ENCODE data around the gene CDC42BPG.

Gene CDC42BPG

DNA sequence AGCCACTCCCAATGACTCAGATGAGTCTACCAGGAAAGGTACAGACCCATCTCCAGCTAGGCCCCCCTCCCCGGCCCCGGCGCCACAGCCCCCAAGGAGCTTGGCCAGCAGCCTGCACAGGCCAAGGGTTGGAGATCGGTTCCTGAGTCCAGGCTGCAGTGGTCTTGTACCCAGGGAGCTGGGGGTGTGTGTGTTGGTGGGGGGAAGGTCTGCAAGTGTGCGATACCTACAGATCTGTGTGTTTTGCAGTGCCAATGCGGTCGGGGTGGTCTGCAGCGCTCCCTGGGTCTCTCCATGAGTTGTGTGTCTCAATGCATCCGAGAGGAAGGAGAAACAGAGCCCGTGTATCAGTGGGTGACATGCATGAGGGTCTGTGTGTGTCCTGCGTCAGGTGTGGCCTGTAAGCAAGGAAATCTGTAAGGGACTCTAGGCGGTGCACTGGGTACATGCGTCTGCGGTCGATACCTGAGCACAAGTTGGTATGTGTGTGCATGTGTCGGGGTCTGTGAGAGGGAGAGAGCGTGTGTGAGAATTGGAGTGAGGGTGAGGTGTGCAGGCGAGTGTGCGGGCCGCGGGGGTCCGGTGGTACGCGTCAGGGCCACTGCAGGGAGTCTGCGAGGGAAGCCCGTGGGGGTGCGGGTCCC lies 645 bp downstream of the CDC42BPG start:
- H3K27me3 ChIP-seq (ENCODE audit: control insufficient read depth, insufficient read depth, low read length) = no peaks in the 10 kb centered on the region
- peaks cover 33% of the 10 kb centered on the region for H3K4me1 ChIP-seq (ENCODE audit: control insufficient read depth, insufficient read depth, low read length)
- no peaks in the 10 kb centered on the region for H3K9me3 ChIP-seq (ENCODE audit: control insufficient read depth, insufficient read depth, low read depth, low read length)
- H3K9ac ChIP-seq (ENCODE audit: low read length) = peak overlapping the region; percentile 30
- peaks cover 18% of the 10 kb centered on the region for H3K36me3 ChIP-seq (ENCODE audit: control insufficient read depth, insufficient read depth, low read length)
- peak overlapping the region; percentile 84 for H3K4me3 ChIP-seq (ENCODE audit: low read depth, low read length)
- H3K27ac ChIP-seq (ENCODE audit: low read depth, low read length) = no peak overlapping the region

- H3K27me3 ChIP-seq (ENCODE audit: control insufficient read depth, insufficient read depth, low read length) = no peaks in the 10 kb centered on the region
- H3K36me3 ChIP-seq (ENCODE audit: control insufficient read depth, insufficient read depth, low read length) = peaks cover 25% of the 10 kb centered on the region
- H3K9ac ChIP-seq (ENCODE audit: low read length) = peak overlapping the region; percentile 22
- H3K27ac ChIP-seq (ENCODE audit: low read depth, low read length) = peak overlapping the region; percentile 52; the same call in 1 of the 2 replicates
- H3K4me3 ChIP-seq (ENCODE audit: low read depth, low read length) = peak overlapping the region; percentile 27
- peaks cover 27% of the 10 kb centered on the region for H3K4me1 ChIP-seq (ENCODE audit: control insufficient read depth, insufficient read depth, low read length)
- no peaks in the 10 kb centered on the region for H3K9me3 ChIP-seq (ENCODE audit: control insufficient read depth, insufficient read depth, low read depth, low read length)
Observed at GRCh38 chr11:64842851-64843685, 1.4 kb downstream of the CDC42BPG start.

GRCh38 chr11:64842366-64842759 lies 2.1 kb downstream of the CDC42BPG start:
- peaks cover 27% of the 10 kb centered on the region for H3K4me1 ChIP-seq (ENCODE audit: control insufficient read depth, insufficient read depth, low read length)
- H3K27ac ChIP-seq (ENCODE audit: low read depth, low read length) = peak overlapping the region; percentile 52
- no peak overlapping the region for H3K4me3 ChIP-seq (ENCODE audit: low read depth, low read length)

DNA sequence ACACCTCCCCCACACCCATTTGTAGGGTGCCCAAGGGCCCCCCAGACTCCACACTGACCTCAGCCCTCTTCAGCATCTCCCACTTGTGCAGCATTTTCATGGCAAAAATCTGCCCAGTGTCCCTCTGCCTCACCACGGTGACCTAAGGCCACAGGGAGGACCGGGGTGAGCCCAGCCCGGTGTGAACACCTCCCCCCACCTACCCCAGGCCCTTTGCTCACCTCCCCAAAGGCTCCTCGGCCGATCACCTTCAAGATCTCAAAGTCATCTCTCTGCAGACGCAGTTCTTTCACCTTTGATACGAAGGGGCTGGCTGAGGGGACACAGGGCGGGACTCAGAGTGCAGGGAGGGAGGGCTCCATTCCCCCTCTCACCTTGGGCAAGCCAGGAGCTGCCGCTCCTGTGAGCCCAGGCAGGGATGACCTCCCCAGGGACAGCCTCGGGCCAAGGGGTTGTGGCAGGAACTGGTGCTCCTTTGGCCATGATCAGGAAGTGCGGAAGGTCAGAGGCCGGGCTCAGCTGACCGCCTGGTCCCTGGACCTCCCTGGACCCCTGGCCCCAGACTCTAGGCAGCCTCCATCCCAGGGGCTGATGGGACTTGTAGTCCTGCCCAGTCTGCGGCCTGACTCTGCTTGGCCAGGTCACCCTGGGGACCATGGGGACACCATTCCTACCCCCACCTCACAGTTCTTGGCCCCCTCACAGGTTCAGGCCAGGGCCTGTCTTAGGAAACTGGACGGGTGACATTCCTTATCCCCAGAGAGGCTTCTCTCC lies 2.7 kb downstream of the CDC42BPG start:
- Histone ChIP-seq H3K9me3 (ENCODE audit: control insufficient read depth, insufficient read depth, low read depth, low read length) (no peaks in the 10 kb centered on the region), H3K27me3 (ENCODE audit: control insufficient read depth, insufficient read depth, low read length) (no peaks in the 10 kb centered on the region), H3K27ac (ENCODE audit: low read depth, low read length) (peak overlapping the region; percentile 52), H3K36me3 (ENCODE audit: control insufficient read depth, insufficient read depth, low read length) (peaks cover 34% of the 10 kb centered on the region), H3K4me1 (ENCODE audit: control insufficient read depth, insufficient read depth, low read length) (peaks cover 27% of the 10 kb centered on the region), H3K9ac (ENCODE audit: low read length) (peak overlapping the region; percentile 21), H3K4me3 (ENCODE audit: low read depth, low read length) (no peak overlapping the region)

More at GRCh38 chr11:64842366-64842759, 2.1 kb downstream of the CDC42BPG start:
- Histone ChIP-seq H3K27me3 (ENCODE audit: control insufficient read depth, insufficient read depth, low read length) (no peaks in the 10 kb centered on the region), H3K36me3 (ENCODE audit: control insufficient read depth, insufficient read depth, low read length) (peaks cover 30% of the 10 kb centered on the region), H3K9ac (ENCODE audit: low read length) (peak overlapping the region; percentile 21), H3K9me3 (ENCODE audit: control insufficient read depth, insufficient read depth, low read depth, low read length) (no peaks in the 10 kb centered on the region)

DNA sequence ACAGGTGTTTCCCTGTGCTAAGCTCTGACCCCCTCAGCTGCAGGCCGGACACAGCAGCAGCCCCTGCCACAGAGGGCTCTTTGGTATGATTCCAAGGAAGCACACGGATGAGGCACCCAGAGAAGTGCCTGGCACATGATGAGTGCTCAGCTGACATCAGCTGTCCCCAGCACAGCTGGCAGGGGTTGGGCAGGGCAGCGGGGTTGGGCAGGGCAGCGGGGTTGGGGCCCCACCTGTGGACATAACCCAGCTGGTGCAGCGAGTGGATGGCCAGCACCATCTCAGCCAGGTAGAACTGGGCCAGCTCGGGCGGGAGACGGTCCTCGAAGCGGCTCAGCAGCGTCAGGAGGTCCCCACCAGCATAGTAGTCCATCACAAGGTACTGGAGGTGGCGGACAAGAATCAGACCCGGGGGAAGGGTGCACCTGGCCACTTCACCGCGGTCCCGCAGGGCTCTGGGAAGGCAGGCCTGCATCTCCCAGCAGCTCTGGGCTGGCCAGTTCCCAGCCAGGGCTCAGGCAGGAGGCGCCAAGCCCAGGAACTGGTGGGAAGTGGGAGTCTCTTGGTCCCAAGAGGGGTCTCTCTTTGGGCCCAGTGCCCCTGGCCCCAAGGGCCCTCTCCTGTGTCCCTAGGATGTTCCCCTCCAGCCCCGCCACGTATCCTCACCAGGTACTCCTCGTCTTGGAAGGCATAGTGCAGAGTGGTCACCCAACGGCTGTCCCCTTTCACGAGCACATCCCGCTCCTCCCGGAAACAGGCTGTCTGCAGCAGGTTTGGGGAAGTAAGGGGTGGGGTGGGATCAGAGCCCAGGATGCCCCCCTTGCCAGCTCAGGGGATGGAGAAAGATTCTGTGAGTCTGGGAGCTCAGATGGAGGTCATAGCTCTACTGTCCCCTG lies 4.3 kb downstream of the CDC42BPG start:
- no peaks in the 10 kb centered on the region for H3K27me3 ChIP-seq (ENCODE audit: control insufficient read depth, insufficient read depth, low read length)
- no peak overlapping the region for H3K9ac ChIP-seq (ENCODE audit: low read length)
- H3K4me1 ChIP-seq (ENCODE audit: control insufficient read depth, insufficient read depth, low read length) = peaks cover 25% of the 10 kb centered on the region
- no peak overlapping the region for H3K4me3 ChIP-seq (ENCODE audit: low read depth, low read length)
- H3K36me3 ChIP-seq (ENCODE audit: control insufficient read depth, insufficient read depth, low read length) = peaks cover 49% of the 10 kb centered on the region
- H3K9me3 ChIP-seq (ENCODE audit: control insufficient read depth, insufficient read depth, low read depth, low read length) = no peaks in the 10 kb centered on the region
- H3K27ac ChIP-seq (ENCODE audit: low read depth, low read length) = no peak overlapping the region

DNA sequence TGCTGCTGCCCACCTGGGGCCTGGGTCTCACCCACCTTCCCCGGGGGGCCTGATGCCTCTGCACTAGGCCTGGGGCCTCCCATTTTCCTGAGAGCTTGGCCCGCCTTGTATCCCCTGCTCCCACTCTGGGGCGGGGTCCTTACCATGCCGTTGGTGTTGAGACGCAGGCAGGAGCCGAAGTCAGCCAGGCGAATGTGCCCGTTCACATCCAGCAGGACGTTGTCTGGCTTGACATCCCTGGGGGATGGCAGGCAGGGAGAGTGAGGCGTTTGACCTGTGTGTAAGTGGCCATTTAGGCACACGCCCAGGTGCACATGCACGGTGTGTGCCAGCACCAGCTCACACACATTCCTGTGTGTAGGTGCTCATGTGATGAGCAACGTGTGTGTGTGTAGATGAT lies 5.1 kb downstream of the CDC42BPG start:
- H3K9me3 ChIP-seq (ENCODE audit: control insufficient read depth, insufficient read depth, low read depth, low read length) = no peaks in the 10 kb centered on the region
- H3K27me3 ChIP-seq (ENCODE audit: control insufficient read depth, insufficient read depth, low read length) = no peaks in the 10 kb centered on the region
- H3K27ac ChIP-seq (ENCODE audit: low read depth, low read length) = no peak overlapping the region
- H3K9ac ChIP-seq (ENCODE audit: low read length) = no peak overlapping the region
- H3K36me3 ChIP-seq (ENCODE audit: control insufficient read depth, insufficient read depth, low read length) = peaks cover 55% of the 10 kb centered on the region
- no peak overlapping the region for H3K4me3 ChIP-seq (ENCODE audit: low read depth, low read length)
- H3K4me1 ChIP-seq (ENCODE audit: control insufficient read depth, insufficient read depth, low read length) = peaks cover 23% of the 10 kb centered on the region

DNA sequence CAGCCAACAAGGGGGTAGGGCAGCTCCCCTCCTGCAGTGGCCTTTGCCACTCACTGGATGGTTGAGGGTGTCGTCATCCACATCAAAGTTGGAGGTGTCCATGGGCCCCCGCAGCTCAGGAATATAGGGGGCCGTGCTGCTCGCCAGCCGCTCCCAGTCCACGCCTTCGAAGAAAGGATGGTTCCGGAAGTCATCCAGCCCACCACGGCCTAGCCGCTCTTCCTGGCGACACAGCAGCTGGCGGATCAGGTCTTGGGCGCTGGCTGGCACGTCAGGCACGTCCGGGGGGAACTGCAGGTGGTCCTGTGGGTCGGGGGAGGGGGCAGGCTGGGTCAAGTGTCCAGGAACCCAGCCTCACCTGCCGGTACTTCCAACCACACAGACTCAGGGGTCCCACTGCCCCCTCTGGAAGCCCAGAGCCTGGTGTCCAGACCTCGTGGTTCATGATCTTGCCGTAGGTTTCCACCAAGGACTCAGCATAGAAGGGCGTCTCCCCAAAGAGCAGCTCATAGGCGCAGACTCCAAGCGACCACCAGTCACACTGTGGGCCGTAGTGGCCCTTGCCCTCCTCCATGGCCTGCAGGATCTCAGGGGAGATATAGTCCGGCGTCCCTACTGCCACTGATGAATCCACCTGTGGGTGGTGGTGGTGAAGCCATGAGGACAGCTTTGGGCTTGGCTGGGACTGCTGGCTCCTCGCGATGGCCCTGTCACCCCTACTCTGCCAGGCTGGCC lies 5.7 kb downstream of the CDC42BPG start:
- H3K9me3 ChIP-seq (ENCODE audit: control insufficient read depth, insufficient read depth, low read depth, low read length) = no peaks in the 10 kb centered on the region
- H3K4me3 ChIP-seq (ENCODE audit: low read depth, low read length) = no peak overlapping the region
- peaks cover 19% of the 10 kb centered on the region for H3K4me1 ChIP-seq (ENCODE audit: control insufficient read depth, insufficient read depth, low read length)
- H3K27me3 ChIP-seq (ENCODE audit: control insufficient read depth, insufficient read depth, low read length) = no peaks in the 10 kb centered on the region
- peaks cover 60% of the 10 kb centered on the region for H3K36me3 ChIP-seq (ENCODE audit: control insufficient read depth, insufficient read depth, low read length)
- no peak overlapping the region for H3K27ac ChIP-seq (ENCODE audit: low read depth, low read length)
- H3K9ac ChIP-seq (ENCODE audit: low read length) = no peak overlapping the region

- no peaks in the 10 kb centered on the region for H3K27me3 ChIP-seq (ENCODE audit: control insufficient read depth, insufficient read depth, low read length)
- no peak overlapping the region for H3K27ac ChIP-seq (ENCODE audit: low read depth, low read length)
- H3K9me3 ChIP-seq (ENCODE audit: control insufficient read depth, insufficient read depth, low read depth, low read length) = no peaks in the 10 kb centered on the region
- H3K36me3 ChIP-seq (ENCODE audit: control insufficient read depth, insufficient read depth, low read length) = peaks cover 69% of the 10 kb centered on the region
- no peak overlapping the region for H3K9ac ChIP-seq (ENCODE audit: low read length)
- peaks cover 13% of the 10 kb centered on the region for H3K4me1 ChIP-seq (ENCODE audit: control insufficient read depth, insufficient read depth, low read length)
- no peak overlapping the region for H3K4me3 ChIP-seq (ENCODE audit: low read depth, low read length)
Observed at GRCh38 chr11:64837887-64838351, 6.5 kb downstream of the CDC42BPG start.

DNA sequence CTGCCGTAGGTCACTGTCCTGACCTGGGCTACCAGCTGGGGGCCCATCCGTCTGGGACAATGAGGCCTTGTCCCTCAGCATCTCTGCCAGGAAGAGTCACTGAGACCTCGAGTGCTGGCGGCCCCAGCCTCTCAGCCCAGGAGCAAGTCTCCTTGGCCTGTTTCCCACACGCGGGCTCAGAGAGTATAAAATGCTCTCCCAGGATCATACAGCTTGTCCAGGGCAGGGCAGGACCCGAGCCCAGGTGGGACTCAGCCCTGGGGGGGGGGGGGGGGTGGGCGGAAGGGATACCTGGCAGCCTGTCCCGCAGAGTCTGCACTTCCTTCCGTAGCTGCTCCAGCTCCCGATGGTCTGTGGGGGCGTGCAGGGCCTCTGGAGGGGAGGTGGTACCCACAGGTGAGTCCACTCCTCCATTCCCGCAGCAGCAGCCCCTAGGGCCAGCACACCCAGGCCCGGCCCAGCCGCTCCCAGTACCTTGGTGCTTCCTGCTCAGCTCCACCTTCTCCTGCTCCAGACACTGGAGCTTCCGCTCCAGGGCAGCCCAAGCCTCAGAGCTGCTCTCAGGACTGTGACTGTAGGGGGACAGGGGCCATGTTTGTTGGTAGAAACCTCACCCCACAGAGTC lies 7.9 kb downstream of the CDC42BPG start:
- H3K9me3 ChIP-seq (ENCODE audit: control insufficient read depth, insufficient read depth, low read depth, low read length) = no peaks in the 10 kb centered on the region
- no peak overlapping the region for H3K27ac ChIP-seq (ENCODE audit: low read depth, low read length)
- H3K4me1 ChIP-seq (ENCODE audit: control insufficient read depth, insufficient read depth, low read length) = no peaks in the 10 kb centered on the region
- peaks cover 78% of the 10 kb centered on the region for H3K36me3 ChIP-seq (ENCODE audit: control insufficient read depth, insufficient read depth, low read length)
- H3K27me3 ChIP-seq (ENCODE audit: control insufficient read depth, insufficient read depth, low read length) = no peaks in the 10 kb centered on the region
- H3K9ac ChIP-seq (ENCODE audit: low read length) = no peak overlapping the region
- H3K4me3 ChIP-seq (ENCODE audit: low read depth, low read length) = no peak overlapping the region

Data from HUES6 (cell line).